Immature natural killer cell (primary cell): ENCODE measurements around the gene GAB4. TPM values are rescaled to one million over a fixed set of nuclear protein-coding genes. Genes with fewer than 3 reads are reported as not detected.
A peak's percentile ranks its signal among the peaks of the same experiment; 100 is the strongest.

Experiments used
- DNase-seq, 3 donors: peaks; one replicate each; pipeline ENCODE4 v3.0.0; 2022; ENCODE audit warnings: mixed read lengths in 1 of 3
- H3K27ac Mint-ChIP-seq, 6 donors: one replicate each; pipeline ENCODE4 v1.8.0; 2020; ENCODE audit warnings: mixed read lengths in 6 of 6, mild to moderate bottlenecking in 5 of 6, inconsistent platforms in 4 of 6, moderate library complexity in 3 of 6
- H3K27me3 Mint-ChIP-seq, 3 donors: one replicate each; pipeline ENCODE4 v1.8.0; 2020 to 2021; ENCODE audit warnings: low read depth in 3 of 3, mild to moderate bottlenecking in 3 of 3, mixed read lengths in 3 of 3, moderate library complexity in 3 of 3, inconsistent platforms in 1 of 3
- H3K36me3 Mint-ChIP-seq, 3 donors: one replicate each; pipeline ENCODE4 v1.8.0; 2020; ENCODE audit warnings: mixed read lengths in 3 of 3, inconsistent platforms in 2 of 3, mild to moderate bottlenecking in 2 of 3
- H3K4me1 Mint-ChIP-seq, 2 donors: one replicate each; pipeline ENCODE4 v1.8.0; 2020; ENCODE audit warnings: inconsistent platforms in 2 of 2, mild to moderate bottlenecking in 2 of 2, mixed read lengths in 2 of 2, moderate library complexity in 1 of 2
- H3K4me3 Mint-ChIP-seq, 5 donors: one replicate each; pipeline ENCODE4 v1.8.0; 2020; ENCODE audit warnings: mild to moderate bottlenecking in 5 of 5, mixed read lengths in 5 of 5, inconsistent platforms in 3 of 5, moderate library complexity in 3 of 5
- H3K9me3 Mint-ChIP-seq, 6 donors: one replicate each; pipeline ENCODE4 v1.8.0; 2020; ENCODE audit warnings: mild to moderate bottlenecking in 6 of 6, mixed read lengths in 6 of 6, inconsistent platforms in 4 of 6, moderate library complexity in 3 of 6
- polyA plus RNA-seq, 3 donors: library from polyadenylated mRNA; unstranded; fragments of 300-500 nt; fragmentation: Illumina TruSeq; gene quantifications; one replicate each; pipeline ENCODE4 v1.2.3, GENCODE V29; 2021

The GAB4 gene
- polyA plus RNA-seq, 3 donors from 2014 or later: 0.08 TPM; not detected in 2

DNA sequence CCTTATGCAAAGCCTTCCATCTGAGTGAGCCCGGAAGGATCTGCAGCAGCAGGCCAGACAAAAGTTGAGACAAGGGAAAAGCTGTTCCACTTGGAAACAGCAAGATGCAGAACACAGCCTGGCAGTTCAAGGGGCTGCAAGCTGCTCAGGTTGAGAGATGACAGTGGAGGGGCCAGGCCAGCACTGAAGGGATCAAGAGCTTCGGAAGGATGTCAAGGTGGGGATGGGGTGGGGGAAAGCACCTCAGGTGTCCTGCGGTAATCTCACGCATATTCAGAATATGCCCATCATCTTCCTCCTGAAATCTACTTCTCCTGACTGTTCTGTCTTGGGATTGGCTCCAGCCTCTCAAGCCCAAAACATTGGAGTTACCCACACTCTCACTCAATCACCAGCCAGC, 35.7 kb downstream of the GAB4 start:
- DNase-seq: no peak
- Mint-ChIP-seq H3K27ac (peak overlapping the region in 2 of 6 donors; percentile 47 to 51), H3K4me1 (peaks cover 61 to 72% of the 10 kb centered on the region in 2 donors), H3K36me3 (peaks cover 0 to 10% (median 5%) of the 10 kb centered on the region in 3 donors), H3K4me3 (peak overlapping the region in 1 of 5 donors; percentile 15), H3K27me3 (peaks cover 0 to 7% (median 0%) of the 10 kb centered on the region in 3 donors), H3K9me3 (peaks cover 5 to 16% (median 10%) of the 10 kb centered on the region in 6 donors)

DNA sequence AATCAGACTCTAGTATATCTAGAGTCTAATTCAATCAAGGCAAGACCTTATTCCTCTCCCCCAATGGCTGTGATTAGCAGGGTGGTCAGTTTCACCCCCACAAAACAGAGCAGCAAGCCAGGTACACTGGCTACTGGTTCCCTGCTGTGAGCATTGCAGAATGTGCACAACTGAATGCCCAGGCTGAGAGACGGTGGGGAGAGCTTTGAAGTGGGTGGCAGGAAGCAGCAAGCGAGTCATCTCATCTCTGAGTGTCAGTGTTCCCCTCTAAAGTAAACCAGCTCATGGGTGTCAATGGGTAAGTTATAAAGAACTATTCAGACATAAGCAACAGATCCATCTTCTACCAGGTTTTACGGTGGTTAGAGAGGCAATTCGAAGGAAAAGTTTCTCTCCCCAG, 37.6 kb downstream of the GAB4 start:
- peak in 2 of 3 donors; percentile 8 to 19 for DNase-seq

DNA sequence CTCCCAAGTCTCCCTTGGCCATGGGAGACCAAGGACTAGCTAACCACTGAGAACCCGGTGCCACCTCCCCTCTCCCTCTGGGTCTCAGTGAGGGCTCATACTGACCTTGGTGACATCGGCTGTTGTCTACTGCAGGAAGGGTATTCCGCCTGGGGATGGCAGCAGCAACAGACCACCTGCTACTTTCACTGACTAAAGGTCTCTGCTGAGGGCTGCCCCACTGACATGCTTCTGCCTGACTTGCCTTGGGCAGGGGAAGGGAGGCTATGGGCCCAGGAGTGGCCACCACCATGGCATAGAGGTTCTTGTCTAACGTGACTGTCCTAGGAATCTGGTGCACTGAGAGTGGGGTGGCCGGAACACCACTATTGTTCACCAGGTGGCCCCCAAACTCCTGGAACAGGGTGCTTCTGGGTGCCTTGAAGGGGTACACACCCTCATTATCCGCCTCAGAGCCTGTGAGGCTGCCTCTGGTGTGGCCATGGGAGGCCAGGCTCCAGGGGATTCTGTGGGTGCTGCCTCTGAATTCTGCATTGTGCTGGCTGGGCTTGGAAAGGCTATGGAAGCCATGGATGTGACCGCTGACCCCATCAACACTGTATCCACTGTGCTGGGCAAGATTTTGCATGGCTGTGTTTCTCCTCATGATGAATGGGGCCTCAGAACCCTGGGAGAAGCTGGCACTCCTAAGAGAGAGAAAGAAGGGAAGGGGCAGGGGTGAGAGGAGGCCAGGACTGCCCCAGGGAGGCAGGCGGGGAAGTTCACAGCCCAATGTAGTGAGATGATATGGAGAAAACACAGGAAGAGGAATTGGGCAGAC, 38.3 kb downstream of the GAB4 start:
- peak overlapping the region in 5 of 6 donors; percentile 42 to 78 (median 56) for H3K27ac Mint-ChIP-seq
- DNase-seq: no peak
- no peaks in the 10 kb centered on the region for H3K9me3 Mint-ChIP-seq
- H3K27me3 Mint-ChIP-seq: peaks cover 0 to 5% (median 0%) of the 10 kb centered on the region in 3 donors
- H3K36me3 Mint-ChIP-seq: peaks cover 0 to 6% (median 0%) of the 10 kb centered on the region in 3 donors
- peaks cover 47 to 56% of the 10 kb centered on the region in 2 donors for H3K4me1 Mint-ChIP-seq
- peak overlapping the region in 2 of 5 donors; percentile 53 to 66 for H3K4me3 Mint-ChIP-seq

More for the DNA sequence above, 37.6 kb downstream of the GAB4 start:
- Mint-ChIP-seq H3K36me3 (peaks cover 0 to 6% (median 0%) of the 10 kb centered on the region in 3 donors), H3K4me1 (peaks cover 55 to 64% of the 10 kb centered on the region in 2 donors), H3K4me3 (peak overlapping the region in 3 of 5 donors; percentile 44 to 66 (median 65)), H3K27ac (peak overlapping the region; percentile 42 to 81 (median 73)), H3K9me3 (no peaks in the 10 kb centered on the region), H3K27me3 (peaks cover 0 to 5% (median 0%) of the 10 kb centered on the region in 3 donors)

DNA sequence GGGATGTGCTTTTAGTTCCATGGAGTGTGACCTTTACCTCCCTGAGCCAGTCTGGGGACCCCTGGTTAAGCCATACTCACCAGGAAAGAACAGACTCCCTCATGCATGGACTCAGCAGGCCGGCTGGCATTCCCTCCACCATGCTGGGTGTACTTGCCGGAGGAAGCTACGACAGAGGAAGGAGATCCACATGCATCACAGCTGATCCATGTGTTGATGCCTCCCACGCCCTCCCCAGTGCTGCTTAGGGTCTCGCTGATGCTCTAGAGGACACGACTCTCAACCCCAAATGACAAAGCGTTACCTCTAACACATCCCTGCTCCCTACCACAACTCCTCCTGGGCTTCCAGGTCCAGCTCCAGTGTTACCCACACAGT, 39.8 kb downstream of the GAB4 start:
- H3K4me3 Mint-ChIP-seq: no peak overlapping the region
- no peak for DNase-seq
- peaks cover 32 to 41% of the 10 kb centered on the region in 2 donors for H3K4me1 Mint-ChIP-seq
- peaks cover 0 to 5% (median 0%) of the 10 kb centered on the region in 3 donors for H3K27me3 Mint-ChIP-seq
- peaks cover 0 to 6% (median 0%) of the 10 kb centered on the region in 3 donors for H3K36me3 Mint-ChIP-seq
- peak overlapping the region in 2 of 6 donors; percentile 38 to 68 for H3K27ac Mint-ChIP-seq
- H3K9me3 Mint-ChIP-seq: no peaks in the 10 kb centered on the region

DNA sequence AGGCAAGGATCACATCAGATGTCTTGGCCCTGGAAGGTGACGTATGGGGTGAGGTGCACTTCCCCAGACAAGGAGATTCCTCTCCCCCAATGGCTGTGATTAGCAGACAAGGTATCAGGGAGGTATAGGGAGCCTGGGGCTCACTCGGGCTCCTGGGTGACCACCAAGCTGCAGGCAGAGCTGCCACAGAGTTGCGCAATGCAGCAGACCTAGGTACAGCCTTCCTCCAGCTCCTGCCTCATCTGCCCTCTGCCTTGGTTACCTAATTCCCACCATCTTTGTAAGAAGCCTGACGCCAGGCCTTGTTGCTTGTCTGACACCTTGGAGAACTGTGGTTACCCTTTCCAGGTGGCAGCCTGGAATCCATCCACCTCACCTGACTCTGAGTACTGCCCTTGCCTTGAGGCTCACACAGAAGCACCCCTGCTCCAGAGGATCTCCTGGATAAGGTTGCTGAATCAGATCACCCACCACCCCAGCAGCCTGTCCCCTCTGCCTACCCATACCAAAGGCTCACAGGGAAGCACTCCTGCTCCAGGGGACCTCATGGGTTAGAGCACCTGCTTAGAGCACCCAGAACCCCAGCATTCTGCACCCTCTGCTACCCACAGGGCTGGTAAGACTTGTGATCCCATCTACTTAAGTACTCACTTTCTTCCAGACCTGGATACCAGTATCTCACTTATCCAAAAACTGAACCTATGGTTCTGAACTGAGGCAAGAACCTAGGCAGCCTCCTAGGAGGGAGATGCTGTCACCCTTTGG, 40.4 kb downstream of the GAB4 start:
- no peak overlapping the region for H3K27ac Mint-ChIP-seq
- peaks cover 0 to 5% (median 0%) of the 10 kb centered on the region in 3 donors for H3K27me3 Mint-ChIP-seq
- DNase-seq: no peak
- no peaks in the 10 kb centered on the region for H3K9me3 Mint-ChIP-seq
- peaks cover 0 to 3% (median 0%) of the 10 kb centered on the region in 3 donors for H3K36me3 Mint-ChIP-seq
- peaks cover 27 to 35% of the 10 kb centered on the region in 2 donors for H3K4me1 Mint-ChIP-seq
- no peak overlapping the region for H3K4me3 Mint-ChIP-seq

DNA sequence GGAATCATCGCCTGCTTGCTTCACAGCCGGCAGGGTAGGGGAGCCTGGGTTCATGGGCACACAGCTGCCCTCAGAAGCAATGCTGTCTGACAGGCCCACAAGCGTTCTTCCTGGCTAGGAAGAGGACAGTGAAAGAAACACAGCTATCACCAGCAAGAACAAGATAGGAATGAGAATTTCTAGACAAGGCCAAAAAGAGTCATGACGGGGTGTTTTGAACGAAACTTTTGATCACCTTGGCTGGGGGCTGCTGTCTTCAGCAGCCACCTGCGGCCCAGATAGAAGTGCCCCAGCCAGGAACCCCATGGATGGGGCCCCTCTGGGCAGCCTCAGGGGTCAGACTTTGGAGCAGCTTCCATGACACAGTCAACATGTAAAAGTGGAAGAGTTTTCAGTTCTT, 41.8 kb downstream of the GAB4 start:
- Mint-ChIP-seq H3K4me1 (peaks cover 18 to 22% of the 10 kb centered on the region in 2 donors), H3K27ac (peak overlapping the region in 1 of 6 donors; percentile 30), H3K36me3 (no peaks in the 10 kb centered on the region), H3K27me3 (peaks cover 0 to 6% (median 2%) of the 10 kb centered on the region in 3 donors), H3K9me3 (no peaks in the 10 kb centered on the region), H3K4me3 (no peak overlapping the region)
- DNase-seq: no peak

DNA sequence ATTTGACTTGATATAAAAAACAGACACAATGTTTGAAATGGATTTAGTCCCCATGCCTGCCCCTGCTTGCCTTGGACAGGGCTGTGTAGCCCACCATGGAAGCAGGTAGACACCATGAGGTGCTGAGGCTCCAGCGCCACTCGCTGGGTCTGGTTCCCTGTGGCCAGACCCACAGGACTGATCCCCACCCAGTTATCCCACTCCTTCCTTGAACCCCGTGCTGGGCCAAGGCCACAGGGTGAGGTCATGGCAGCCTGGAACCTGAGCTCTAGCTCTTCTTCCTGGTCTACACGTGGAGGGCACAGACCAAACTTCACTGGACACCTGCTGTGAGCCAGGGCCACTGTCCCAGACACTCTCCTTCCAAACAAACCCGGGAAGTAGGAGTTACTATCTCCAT, 42.5 kb downstream of the GAB4 start:
- no peak for DNase-seq
- no peaks in the 10 kb centered on the region for H3K9me3 Mint-ChIP-seq
- peaks cover 12 to 15% of the 10 kb centered on the region in 2 donors for H3K4me1 Mint-ChIP-seq
- H3K4me3 Mint-ChIP-seq: no peak overlapping the region
- H3K27ac Mint-ChIP-seq: no peak overlapping the region
- H3K36me3 Mint-ChIP-seq: no peaks in the 10 kb centered on the region
- peaks cover 0 to 6% (median 2%) of the 10 kb centered on the region in 3 donors for H3K27me3 Mint-ChIP-seq

DNA sequence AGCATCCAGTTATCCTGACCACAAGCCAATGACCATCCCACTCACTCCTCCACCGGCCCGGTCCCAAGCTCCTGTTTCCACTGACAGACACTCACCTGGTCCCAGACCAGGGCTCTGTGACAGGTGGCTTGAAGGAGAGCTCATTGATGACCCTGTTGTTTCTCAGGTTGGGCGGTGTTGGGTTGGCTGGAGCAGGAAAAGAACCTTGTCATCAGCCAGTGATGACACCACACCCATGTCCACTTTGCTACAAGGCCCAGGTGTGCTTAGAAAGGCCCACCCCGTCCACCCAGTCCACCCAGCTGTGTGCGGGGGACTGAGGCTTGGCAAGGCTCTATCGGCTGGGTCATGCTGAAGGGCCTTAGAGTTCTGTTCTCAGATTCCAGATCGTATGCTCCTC, 42.9 kb downstream of the GAB4 start:
- Mint-ChIP-seq H3K36me3 (no peaks in the 10 kb centered on the region), H3K27me3 (peaks cover 0 to 6% (median 2%) of the 10 kb centered on the region in 3 donors), H3K27ac (no peak overlapping the region), H3K9me3 (no peaks in the 10 kb centered on the region), H3K4me3 (no peak overlapping the region), H3K4me1 (peaks cover 7 to 10% of the 10 kb centered on the region in 2 donors)
- no peak for DNase-seq

DNA sequence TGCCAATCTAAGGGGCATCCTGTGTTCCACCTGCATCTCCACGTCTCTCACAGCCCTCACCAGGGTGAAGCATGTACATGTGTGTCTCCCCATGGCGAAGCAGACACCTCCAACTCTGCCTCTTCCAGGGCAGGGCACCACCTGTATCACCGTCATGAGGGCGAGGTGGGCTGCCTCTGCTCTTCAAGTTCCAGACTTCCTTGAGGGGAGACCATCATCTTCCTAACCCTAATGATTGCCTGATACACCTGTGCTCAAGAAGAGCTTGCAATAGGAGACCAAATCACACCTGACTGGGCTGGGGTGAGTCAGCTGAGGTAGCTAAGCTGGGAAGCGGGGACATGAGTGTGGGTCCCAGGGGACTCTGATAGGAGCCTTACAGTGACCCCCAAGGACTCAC, 43.7 kb downstream of the GAB4 start:
- Mint-ChIP-seq H3K4me3 (no peak overlapping the region), H3K27ac (peak overlapping the region in 2 of 6 donors; percentile 69), H3K27me3 (peaks cover 0 to 6% (median 2%) of the 10 kb centered on the region in 3 donors), H3K9me3 (no peaks in the 10 kb centered on the region), H3K36me3 (no peaks in the 10 kb centered on the region), H3K4me1 (peaks cover 1 to 4% of the 10 kb centered on the region in 2 donors)
- no peak for DNase-seq

DNA sequence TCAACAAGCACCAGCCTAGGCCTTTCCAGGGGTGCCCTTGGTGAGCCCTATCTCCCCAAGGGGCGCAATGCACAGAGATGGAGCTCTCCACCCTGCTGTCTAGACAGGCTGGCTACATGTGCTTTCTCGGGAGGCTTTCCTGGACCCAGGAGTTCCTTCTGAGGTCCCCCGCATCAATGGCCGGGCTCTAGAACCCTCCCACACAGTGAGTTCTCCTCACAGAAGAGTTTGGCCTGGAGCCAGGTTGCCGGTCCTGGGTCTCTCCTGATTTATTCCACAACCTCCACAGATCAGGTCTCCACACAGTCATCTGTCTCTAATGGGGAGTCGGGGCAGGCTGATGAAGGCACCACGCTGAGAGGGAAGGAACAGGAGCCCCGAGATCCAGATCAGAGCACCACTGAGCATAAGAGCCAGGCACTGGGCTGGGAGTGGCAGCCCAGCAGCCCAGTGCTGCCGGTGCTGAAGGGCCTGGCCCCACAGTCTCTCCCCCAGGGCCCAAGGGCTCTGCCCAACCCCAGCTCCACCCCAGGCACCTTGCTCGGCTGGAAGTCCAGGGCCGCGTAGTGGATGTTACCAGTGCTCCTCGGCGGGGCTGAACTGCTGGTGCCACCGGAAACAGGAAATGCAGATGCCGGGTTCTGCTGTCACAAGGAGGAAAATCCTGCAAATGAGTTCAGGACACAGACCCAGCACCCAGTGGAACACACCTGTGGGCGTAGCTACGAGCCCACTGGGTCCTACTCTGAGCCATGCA, 44.7 kb downstream of the GAB4 start:
- Mint-ChIP-seq H3K27ac (no peak overlapping the region), H3K9me3 (no peaks in the 10 kb centered on the region), H3K4me1 (peaks cover 0 to 1% of the 10 kb centered on the region in 2 donors), H3K27me3 (peaks cover 0 to 2% (median 2%) of the 10 kb centered on the region in 3 donors), H3K4me3 (no peak overlapping the region), H3K36me3 (no peaks in the 10 kb centered on the region)
- DNase-seq: no peak

DNA sequence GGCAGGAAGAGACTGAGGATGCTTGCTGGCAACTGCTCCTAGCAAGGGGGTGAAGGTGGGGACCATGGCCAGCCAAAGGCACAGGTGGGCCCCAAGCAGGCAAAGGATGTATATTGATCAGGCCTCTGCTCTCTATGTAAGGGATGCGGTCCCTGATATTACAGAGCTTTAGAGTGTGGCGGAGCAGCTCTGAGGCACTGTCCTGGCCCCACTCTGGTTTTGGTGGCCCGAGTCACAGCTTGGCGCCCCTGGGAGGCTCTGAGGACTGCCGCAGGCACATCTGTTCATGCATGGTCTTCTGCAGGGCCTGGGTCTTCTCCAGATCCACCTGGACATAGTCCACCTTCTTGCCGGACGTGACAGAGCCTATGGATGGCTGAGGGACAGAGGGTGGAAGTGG, 45.5 kb downstream of the GAB4 start:
- no peak overlapping the region for H3K27ac Mint-ChIP-seq
- H3K4me1 Mint-ChIP-seq: no peaks in the 10 kb centered on the region
- H3K4me3 Mint-ChIP-seq: no peak overlapping the region
- peaks cover 0 to 2% (median 2%) of the 10 kb centered on the region in 3 donors for H3K27me3 Mint-ChIP-seq
- no peaks in the 10 kb centered on the region for H3K9me3 Mint-ChIP-seq
- no peaks in the 10 kb centered on the region for H3K36me3 Mint-ChIP-seq
- no peak for DNase-seq

DNA sequence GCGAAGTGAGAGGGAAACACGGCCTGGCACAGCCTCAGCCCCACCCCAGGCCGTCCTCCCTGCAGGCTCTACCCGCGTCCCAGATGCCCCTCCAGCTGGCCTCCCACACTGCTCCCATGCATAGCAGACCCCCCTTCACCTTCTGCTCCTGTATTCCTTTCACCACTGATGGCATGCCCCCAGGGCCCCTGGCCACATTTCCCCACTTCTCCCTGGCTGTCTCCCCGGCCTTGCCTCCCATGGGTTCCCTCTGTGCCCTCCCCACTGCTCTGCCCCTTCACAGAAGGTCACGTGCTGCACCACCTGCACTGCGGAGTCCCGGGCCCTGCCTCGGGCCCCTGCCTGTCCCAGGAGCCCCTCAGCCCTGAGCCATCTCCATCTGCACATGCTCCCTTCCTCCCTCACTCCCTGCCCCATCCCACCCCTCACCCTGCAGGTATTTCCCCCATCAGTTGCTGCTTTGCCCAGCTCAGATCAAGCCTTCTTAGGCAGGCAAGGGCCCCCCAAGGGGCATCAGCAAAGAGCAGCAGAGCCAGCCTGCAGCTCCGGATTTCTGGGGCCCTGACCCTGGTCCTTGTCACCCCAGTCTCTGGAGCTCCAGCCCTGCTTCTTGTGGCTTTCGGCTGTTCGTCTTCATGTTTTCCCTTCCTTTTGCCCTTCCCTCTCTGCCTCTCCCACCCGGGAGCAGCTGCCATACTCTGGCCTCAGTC, 46.4 kb downstream of the GAB4 start:
- no peaks in the 10 kb centered on the region for H3K36me3 Mint-ChIP-seq
- H3K4me3 Mint-ChIP-seq: no peak overlapping the region
- peaks cover 0 to 5% (median 2%) of the 10 kb centered on the region in 3 donors for H3K27me3 Mint-ChIP-seq
- H3K4me1 Mint-ChIP-seq: peaks cover 3 to 5% of the 10 kb centered on the region in 2 donors
- DNase-seq: no peak
- no peaks in the 10 kb centered on the region for H3K9me3 Mint-ChIP-seq
- no peak overlapping the region for H3K27ac Mint-ChIP-seq

DNA sequence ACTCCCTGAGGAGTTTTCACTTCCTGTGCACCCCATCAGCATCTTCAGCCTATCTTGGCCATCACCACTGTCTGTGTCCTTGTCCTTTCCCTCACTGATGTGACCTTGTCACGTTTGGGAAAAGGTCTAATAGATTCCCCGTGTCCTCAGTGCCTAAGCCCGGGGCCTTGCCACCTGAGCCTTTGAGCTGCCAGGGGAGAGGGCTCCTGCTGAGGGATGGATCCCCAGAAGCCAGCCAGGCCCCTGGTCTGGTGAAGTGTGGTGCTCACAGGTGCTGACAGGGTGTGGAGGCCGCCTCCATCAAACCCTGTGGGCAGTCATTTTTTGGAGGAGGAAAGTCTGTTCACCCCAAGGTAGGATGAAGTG, 47.2 kb downstream of the GAB4 start:
- Mint-ChIP-seq H3K36me3 (no peaks in the 10 kb centered on the region), H3K4me1 (peaks cover 10 to 12% of the 10 kb centered on the region in 2 donors), H3K27me3 (peaks cover 0 to 5% (median 2%) of the 10 kb centered on the region in 3 donors), H3K4me3 (no peak overlapping the region), H3K27ac (peak overlapping the region in 3 of 6 donors; percentile 32 to 73 (median 46)), H3K9me3 (no peaks in the 10 kb centered on the region)
- no peak for DNase-seq
